Measurements from ENCODE around the gene RPL12.

GRCh38 chr9:127446713-127447415 lies 4.3 kb downstream of the RPL12 start:
- no peak for TF ChIP-seq EZH2 (IDR thresholded peaks at IDR 0.05; ENCODE audit: borderline replicate concordance)
- TF ChIP-seq, protein P1, sequence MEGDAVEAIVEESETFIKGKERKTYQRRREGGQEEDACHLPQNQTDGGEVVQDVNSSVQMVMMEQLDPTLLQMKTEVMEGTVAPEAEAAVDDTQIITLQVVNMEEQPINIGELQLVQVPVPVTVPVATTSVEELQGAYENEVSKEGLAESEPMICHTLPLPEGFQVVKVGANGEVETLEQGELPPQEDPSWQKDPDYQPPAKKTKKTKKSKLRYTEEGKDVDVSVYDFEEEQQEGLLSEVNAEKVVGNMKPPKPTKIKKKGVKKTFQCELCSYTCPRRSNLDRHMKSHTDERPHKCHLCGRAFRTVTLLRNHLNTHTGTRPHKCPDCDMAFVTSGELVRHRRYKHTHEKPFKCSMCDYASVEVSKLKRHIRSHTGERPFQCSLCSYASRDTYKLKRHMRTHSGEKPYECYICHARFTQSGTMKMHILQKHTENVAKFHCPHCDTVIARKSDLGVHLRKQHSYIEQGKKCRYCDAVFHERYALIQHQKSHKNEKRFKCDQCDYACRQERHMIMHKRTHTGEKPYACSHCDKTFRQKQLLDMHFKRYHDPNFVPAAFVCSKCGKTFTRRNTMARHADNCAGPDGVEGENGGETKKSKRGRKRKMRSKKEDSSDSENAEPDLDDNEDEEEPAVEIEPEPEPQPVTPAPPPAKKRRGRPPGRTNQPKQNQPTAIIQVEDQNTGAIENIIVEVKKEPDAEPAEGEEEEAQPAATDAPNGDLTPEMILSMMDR (IDR thresholded peaks at IDR 0.05; ENCODE audit: poor library complexity): no peak

All from hepatocyte (in vitro differentiated cells).